ENCODE results near the gene HIPK1. TPM values are rescaled to one million over a fixed set of nuclear protein-coding genes. Genes with fewer than 3 reads are reported as not detected.

Gene HIPK1
- total and polyA plus RNA-seq, 3 donors from 2014 or later: 102 to 128 (median 116) TPM

DNA sequence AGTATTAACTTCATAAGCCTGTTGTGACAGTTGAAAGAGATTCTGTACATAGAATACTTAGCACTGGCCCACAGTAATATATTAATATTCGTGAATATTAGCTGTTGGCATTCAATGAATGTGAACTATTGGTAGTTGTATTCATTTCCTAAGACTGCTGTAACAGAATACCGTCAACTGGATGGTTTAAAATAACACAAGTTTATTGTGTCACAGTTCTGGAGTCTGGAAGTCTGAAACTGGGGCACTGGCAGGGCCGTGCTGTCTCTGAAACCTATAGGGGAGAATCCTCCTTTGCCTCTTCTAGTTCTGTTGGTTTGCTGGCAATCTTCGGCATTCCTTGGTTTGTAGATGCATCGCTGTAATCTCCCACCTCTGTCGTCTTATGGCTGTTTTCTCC, 97.7 kb downstream of the HIPK1 start:
- no peak for DNase-seq
- Histone ChIP-seq H3K4me1 (no peaks in the 10 kb centered on the region), H3K27me3 (no peaks in the 10 kb centered on the region), H3K9me3 (no peaks in the 10 kb centered on the region), H3K4me3 (no peak overlapping the region), H3K27ac (no peak overlapping the region), H3K36me3 (ENCODE audit: low read depth, missing control alignments) (no peaks in the 10 kb centered on the region)
- 91 to 92% methylated on average over 6 of the region's 6 CpGs for WGBS, 2 donors
- TF ChIP-seq POLR2A (IDR thresholded peaks at IDR 0.05) (no peak), CTCF (IDR thresholded peaks at IDR 0.05) (no peak)
- intact Hi-C loops (cut with DNase I; ENCODE audit: low total_unique reads): no loop called here

Other genes starting within 250 kb of the HIPK1 start
- gene PHTF1, start 169.8 kb upstream of the HIPK1 start, total RNA-seq: 10 to 100 TPM; 29.2 to 46.4 TPM
- 61.7 TPM for gene PHTF1, start 169.8 kb upstream of the HIPK1 start, polyA plus RNA-seq (ENCODE audit: insufficient read depth, low read depth, low replicate concordance)
- gene RSBN1, start 116.8 kb upstream of the HIPK1 start, total RNA-seq: 10 to 100 TPM; 28.5 to 32.5 TPM
- gene RSBN1, start 116.8 kb upstream of the HIPK1 start, polyA plus RNA-seq (ENCODE audit: insufficient read depth, low read depth, low replicate concordance): 27.5 TPM
- gene PTPN22, start 57.6 kb upstream of the HIPK1 start, total RNA-seq: 1 to 10 TPM in 1 of 2 donors, under 1 TPM in 1; 0.39 to 1.4 TPM
- gene PTPN22, start 57.6 kb upstream of the HIPK1 start, polyA plus RNA-seq (ENCODE audit: insufficient read depth, low read depth, low replicate concordance): 1.6 TPM
- gene BCL2L15, start 41.7 kb upstream of the HIPK1 start, total RNA-seq: under 1 TPM; 0.68 to 0.87 TPM
- 2.3 TPM for gene BCL2L15, start 41.7 kb upstream of the HIPK1 start, polyA plus RNA-seq (ENCODE audit: insufficient read depth, low read depth, low replicate concordance)
- 10 to 100 TPM; 23.4 to 49.6 TPM for gene AP4B1, start 24.5 kb upstream of the HIPK1 start, total RNA-seq
- 28.2 TPM for gene AP4B1, start 24.5 kb upstream of the HIPK1 start, polyA plus RNA-seq (ENCODE audit: insufficient read depth, low read depth, low replicate concordance)
- 1 to 10 TPM; 7.7 to 8.3 TPM for gene DCLRE1B, start 24.0 kb upstream of the HIPK1 start, total RNA-seq
- gene DCLRE1B, start 24.0 kb upstream of the HIPK1 start, polyA plus RNA-seq (ENCODE audit: insufficient read depth, low read depth, low replicate concordance): 6.7 TPM
- gene OLFML3, start 50.1 kb downstream of the HIPK1 start, total RNA-seq: 1 to 10 TPM; 4.6 to 8.5 TPM
- 51.7 TPM for gene OLFML3, start 50.1 kb downstream of the HIPK1 start, polyA plus RNA-seq (ENCODE audit: insufficient read depth, low read depth, low replicate concordance)
- gene SYT6, start 224.5 kb downstream of the HIPK1 start, total RNA-seq: under 1 TPM; 0.43 to 0.71 TPM
- 0.78 TPM for gene SYT6, start 224.5 kb downstream of the HIPK1 start, polyA plus RNA-seq (ENCODE audit: insufficient read depth, low read depth, low replicate concordance)

Measured in testis (tissue), 3 donors.